Activated naive CD4-positive, alpha-beta T cell treated with anti-CD3 and anti-CD28 coated beads for 36 hours (primary cell): ENCODE measurements around the gene CES2. TPM values are rescaled to one million over a fixed set of nuclear protein-coding genes. Genes with fewer than 3 reads are reported as not detected.
"Not testable (repeated sequence)": the region's sequence is repeated elsewhere in the genome, so short reads cannot be mapped to it uniquely, and the experiment has no call there.

Experiments used
- CTCF ChIA-PET: fragments of 350-600 bp; sonication (Branson Sonifier 250); formaldehyde crosslinking; loops from one replicate; lab custom pipeline; 2021; ENCODE audit warnings: antibody characterized with exemption; lab: Charles Lee
- DNase-seq: peaks from one replicate; pipeline ENCODE4 v3.0.0-alpha.2; 2020
- H3K27ac Mint-ChIP-seq: one replicate; pipeline ENCODE4 v1.8.0; 2021; ENCODE audit warnings: mild to moderate bottlenecking, mixed read lengths
- H3K27me3 Mint-ChIP-seq: one replicate; pipeline ENCODE4 v1.8.0; 2021; ENCODE audit warnings: low read depth, mixed read lengths
- H3K36me3 Mint-ChIP-seq: one replicate; pipeline ENCODE4 v1.8.0; 2021; ENCODE audit warnings: low read depth, mixed read lengths
- H3K4me1 Mint-ChIP-seq: one replicate; pipeline ENCODE4 v1.8.0; 2021; ENCODE audit warnings: low read depth, mixed read lengths
- H3K4me3 Mint-ChIP-seq: one replicate; pipeline ENCODE4 v1.8.0; 2021; ENCODE audit warnings: mild to moderate bottlenecking, moderate library complexity, mixed read lengths
- H3K9me3 Mint-ChIP-seq: one replicate; pipeline ENCODE4 v1.8.0; 2021; ENCODE audit warnings: mixed read lengths
- intact Hi-C: fragments of 100-400 bp; cut with micrococcal nuclease; formaldehyde crosslinking; loops from one replicate; pipeline ENCODE4 v1.15.1; 2023
- total RNA-seq, 2 experiments: library from RNA; stranded (reverse); gene quantifications; one replicate each; pipeline ENCODE4 v1.2.3, GENCODE V29; 2021

The CES2 gene
- total RNA-seq, 2 experiments from 2014 or later: 20.0 to 22.0 TPM

DNA sequence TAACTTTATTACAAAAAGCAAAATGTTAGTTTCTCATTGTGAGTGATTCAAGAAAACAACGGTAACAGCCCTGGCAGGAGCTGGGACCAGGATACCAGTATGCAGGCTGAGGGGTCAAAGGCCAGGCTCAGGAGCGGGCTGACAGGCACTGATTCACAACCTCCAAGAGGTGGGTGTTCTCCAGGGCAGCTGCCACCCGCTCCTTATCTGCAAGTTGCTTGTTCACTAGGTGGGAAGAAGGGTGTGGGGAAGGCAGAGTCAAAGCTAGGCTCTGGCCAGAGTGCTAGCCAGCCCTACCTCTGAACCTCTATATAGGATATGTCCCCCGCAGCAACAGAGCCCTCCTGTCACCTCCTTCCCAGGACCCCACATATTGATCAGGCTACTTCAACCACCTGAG lies 3.2 kb upstream of the CES2 start:
- H3K36me3 Mint-ChIP-seq: peaks cover 14% of the 10 kb centered on the region
- H3K4me1 Mint-ChIP-seq: peaks cover 47% of the 10 kb centered on the region
- H3K27me3 Mint-ChIP-seq: no peaks in the 10 kb centered on the region
- no peaks in the 10 kb centered on the region for H3K9me3 Mint-ChIP-seq
- DNase-seq: no peak
- H3K27ac Mint-ChIP-seq: no peak overlapping the region
- H3K4me3 Mint-ChIP-seq: no peak overlapping the region
- intact Hi-C loops: no loop called here
- CTCF ChIA-PET: interaction anchor here (0.9 to 2.0 kb wide), 7 partner anchors 8 to 534 kb away, joined by 3 to 7 read pairs (median 4); partner anchors contain the start of gene NAE1

DNA sequence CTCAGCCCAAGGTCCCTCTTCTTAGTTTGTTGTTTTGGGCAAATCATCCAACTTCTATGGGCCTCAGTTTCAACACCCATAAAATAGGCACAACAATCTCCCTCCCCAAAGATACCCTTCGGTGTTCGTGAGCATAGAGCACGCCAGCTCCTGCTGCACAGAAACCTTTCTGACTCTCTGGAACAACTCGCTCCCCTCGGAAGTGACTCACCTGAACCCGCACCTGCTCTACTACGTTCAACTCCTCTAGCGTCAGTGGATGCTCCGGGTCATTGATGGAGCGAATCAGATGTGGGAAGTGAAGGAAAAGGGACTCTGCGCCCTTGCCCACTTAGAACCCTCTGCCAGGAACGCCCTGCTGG lies 1.6 kb upstream of the CES2 start:
- peaks cover 14% of the 10 kb centered on the region for H3K36me3 Mint-ChIP-seq
- peaks cover 53% of the 10 kb centered on the region for H3K4me1 Mint-ChIP-seq
- intact Hi-C loops: loop anchor here (1.0 to 2.0 kb wide), 2 partner anchors 14 to 61 kb away; no protein-coding TSS in a partner anchor
- H3K27ac Mint-ChIP-seq: peak overlapping the region; percentile 96
- H3K27me3 Mint-ChIP-seq: no peaks in the 10 kb centered on the region
- peak; percentile 73 for DNase-seq
- peak overlapping the region; percentile 99 for H3K4me3 Mint-ChIP-seq
- CTCF ChIA-PET: interaction anchor here (0.6 to 2.0 kb wide), 2 partner anchors 10 to 20 kb away, joined by 3 to 7 read pairs; no protein-coding TSS in a partner anchor
- no peaks in the 10 kb centered on the region for H3K9me3 Mint-ChIP-seq

DNA sequence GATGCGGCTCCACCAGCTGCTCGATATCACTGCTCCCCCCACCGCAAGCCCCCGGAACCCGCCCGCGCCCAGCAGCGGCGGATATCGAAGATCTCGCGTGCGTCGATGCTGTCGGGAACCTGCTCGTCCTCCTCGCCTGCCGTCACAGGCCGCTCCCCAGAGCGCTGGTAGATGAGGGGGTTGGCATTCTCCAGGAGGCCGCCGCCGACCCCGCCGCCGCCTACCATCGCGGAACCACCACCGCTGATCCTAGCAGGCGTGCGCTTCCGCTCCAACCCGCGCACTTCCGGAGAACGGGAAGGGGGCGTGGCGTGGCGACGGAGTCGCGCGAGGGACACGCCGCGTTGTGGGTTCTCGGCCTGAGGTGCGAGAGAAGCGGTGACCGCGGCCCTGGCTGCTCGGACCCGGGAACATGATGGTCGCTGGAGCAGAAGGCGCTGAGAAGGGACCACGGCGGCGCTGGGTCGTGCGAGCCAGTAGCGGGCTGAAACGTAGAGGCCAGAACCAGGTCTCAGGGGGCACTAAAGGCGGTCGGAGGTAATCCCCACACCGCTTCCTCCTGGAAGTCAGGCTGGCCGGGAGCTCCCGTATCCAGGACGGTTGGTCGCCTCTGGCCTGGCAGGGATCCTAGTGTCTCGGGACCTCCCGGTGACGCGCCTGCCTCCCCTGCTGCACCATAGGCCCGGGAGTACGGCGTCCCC lies 1.0 kb upstream of the CES2 start, which contains the start of gene CIAO2B:
TSS of gene CIAO2B (minus strand) at position 265 of the 701 bp plus-strand sequence. CDS start at position 227, 38 bp downstream.
- Mint-ChIP-seq H3K27me3 (no peaks in the 10 kb centered on the region), H3K9me3 (no peaks in the 10 kb centered on the region), H3K36me3 (peaks cover 14% of the 10 kb centered on the region), H3K4me1 (peaks cover 53% of the 10 kb centered on the region), H3K4me3 (peak within 1 kb of the TSS; percentile 99), H3K27ac (peak within 1 kb of the TSS; percentile 96)
- DNase-seq: peak; percentile 90
- intact Hi-C loops: loop anchor here (1.0 to 2.0 kb wide), 2 partner anchors 13 to 61 kb away; no protein-coding TSS in a partner anchor
- CTCF ChIA-PET: interaction anchor here (0.6 kb wide), 1 partner anchor 20 kb away, joined by 3 read pairs; no protein-coding TSS in a partner anchor

DNA sequence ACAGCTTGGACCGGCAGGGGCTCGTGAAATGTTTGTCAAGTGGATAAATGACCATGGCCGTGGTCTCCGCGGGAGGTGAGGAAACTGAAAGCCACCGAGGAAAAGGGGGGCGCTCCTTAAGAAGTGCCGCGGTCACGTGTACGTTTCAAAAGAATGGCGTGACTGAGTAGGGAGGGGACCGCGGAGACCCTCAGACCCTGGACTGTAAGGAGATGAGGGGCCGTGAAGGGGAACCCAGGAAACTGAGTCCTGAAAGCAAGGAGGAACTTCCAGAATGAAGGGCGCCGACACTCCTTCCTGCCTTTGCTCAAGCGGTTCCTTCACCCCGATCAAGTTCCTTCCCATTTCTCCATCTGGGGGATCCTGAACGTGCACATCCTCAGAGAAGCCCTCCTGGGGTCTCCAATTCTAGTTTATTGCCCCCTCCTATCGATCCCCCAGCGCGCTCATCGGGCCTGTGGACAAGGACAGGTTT lies 440 bp upstream of the CES2 start:
- CTCF ChIA-PET, DNase-seq, H3K27me3 Mint-ChIP-seq, H3K9me3 Mint-ChIP-seq: not testable (repeated sequence)
- Mint-ChIP-seq H3K36me3 (peaks cover 15% of the 10 kb centered on the region), H3K4me1 (peaks cover 53% of the 10 kb centered on the region), H3K4me3 (peak overlapping the region; percentile 99), H3K27ac (peak overlapping the region; percentile 96)
- intact Hi-C loops: loop anchor here (1.0 to 2.0 kb wide), 2 partner anchors 12 to 62 kb away; no protein-coding TSS in a partner anchor

DNA sequence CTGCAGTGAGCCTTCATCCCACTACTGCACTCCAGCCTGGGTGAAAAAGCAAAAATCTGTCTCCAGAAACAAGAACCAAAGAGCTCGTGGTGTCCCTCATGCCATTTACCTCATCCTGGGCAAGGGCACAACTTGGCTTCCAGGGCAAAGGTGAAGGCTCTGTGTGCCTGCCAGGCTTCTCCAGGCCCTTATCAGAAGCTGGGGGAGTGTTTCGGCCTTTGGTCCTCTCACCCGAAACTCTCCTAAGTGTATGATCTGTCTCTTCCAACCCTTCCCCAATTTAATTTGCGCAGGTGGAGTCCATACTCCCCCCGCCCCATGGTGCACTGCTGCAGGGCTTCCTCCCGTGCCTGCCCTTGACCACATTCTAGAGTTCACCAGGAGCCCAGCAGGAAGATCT lies 1.1 kb downstream of the CES2 start:
- no peaks in the 10 kb centered on the region for H3K9me3 Mint-ChIP-seq
- no peak overlapping the region for H3K27ac Mint-ChIP-seq
- peak overlapping the region; percentile 11 for H3K4me3 Mint-ChIP-seq
- H3K27me3 Mint-ChIP-seq: no peaks in the 10 kb centered on the region
- intact Hi-C loops: no loop called here
- peaks cover 19% of the 10 kb centered on the region for H3K36me3 Mint-ChIP-seq
- DNase-seq: no peak
- CTCF ChIA-PET: interaction anchor here (0.8 kb wide), 1 partner anchor 9 kb away, joined by 4 read pairs; no protein-coding TSS in a partner anchor
- peaks cover 53% of the 10 kb centered on the region for H3K4me1 Mint-ChIP-seq

DNA sequence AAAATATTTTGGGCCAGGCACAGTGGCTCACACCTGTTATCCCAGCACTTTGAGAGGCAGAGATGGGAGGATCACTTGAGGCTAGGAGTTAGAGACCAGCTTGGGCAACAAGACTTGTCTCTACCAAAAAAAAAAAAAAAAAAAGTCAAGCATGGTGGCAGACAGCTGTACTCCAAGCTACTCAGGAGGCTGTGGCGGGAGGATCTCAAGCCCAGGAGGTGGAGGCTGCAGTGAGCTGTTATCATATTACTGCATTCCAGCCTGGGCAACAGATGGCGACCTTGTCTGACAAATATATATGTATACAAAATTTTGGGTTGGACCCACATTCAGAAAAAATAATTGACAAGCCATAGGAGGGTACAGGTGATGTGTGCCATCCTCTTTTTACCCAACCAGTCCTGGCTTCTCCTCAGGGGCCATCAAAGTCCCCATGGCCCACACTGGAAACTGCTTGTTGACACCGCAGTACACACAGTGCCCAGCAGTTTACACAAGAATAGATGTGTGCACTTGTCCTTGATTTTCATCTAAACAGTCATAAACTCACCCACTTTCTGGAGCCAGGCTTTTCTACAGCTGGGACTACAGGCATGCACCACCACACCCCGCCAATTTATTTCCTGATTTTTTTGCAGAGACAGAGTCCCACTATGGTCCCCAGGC lies 1.7 kb downstream of the CES2 start:
- CTCF ChIA-PET: interaction anchor here (0.8 kb wide), 1 partner anchor 8 kb away, joined by 4 read pairs; no protein-coding TSS in a partner anchor
- H3K27me3 Mint-ChIP-seq: no peaks in the 10 kb centered on the region
- H3K4me1 Mint-ChIP-seq: peaks cover 49% of the 10 kb centered on the region
- intact Hi-C loops: no loop called here
- peak overlapping the region; percentile 11 for H3K4me3 Mint-ChIP-seq
- no peaks in the 10 kb centered on the region for H3K9me3 Mint-ChIP-seq
- no peak for DNase-seq
- peaks cover 19% of the 10 kb centered on the region for H3K36me3 Mint-ChIP-seq
- no peak overlapping the region for H3K27ac Mint-ChIP-seq

DNA sequence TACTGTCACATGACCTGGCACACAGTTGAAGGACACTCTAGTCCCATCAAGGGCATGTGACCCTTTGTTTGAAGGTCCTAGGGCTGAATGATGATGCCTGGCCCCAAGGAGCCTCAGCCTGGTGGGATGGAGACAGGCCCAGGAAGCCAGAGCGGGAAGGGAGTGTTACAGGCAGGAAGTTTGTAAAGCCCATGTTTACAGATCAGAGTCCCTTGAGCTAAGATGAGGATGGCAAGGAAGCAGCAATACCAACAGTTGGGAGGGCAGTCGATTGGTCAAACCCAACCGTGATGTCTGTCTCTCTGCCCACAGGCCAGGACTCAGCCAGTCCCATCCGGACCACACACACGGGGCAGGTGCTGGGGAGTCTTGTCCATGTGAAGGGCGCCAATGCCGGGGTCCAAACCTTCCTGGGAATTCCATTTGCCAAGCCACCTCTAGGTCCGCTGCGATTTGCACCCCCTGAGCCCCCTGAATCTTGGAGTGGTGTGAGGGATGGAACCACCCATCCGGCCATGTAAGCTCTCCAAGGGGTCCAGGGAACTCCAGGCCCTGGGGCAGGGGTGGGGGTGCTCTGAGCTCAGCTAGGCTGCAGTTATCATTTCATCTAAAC lies 2.5 kb downstream of the CES2 start:
- no peak overlapping the region for H3K27ac Mint-ChIP-seq

DNA sequence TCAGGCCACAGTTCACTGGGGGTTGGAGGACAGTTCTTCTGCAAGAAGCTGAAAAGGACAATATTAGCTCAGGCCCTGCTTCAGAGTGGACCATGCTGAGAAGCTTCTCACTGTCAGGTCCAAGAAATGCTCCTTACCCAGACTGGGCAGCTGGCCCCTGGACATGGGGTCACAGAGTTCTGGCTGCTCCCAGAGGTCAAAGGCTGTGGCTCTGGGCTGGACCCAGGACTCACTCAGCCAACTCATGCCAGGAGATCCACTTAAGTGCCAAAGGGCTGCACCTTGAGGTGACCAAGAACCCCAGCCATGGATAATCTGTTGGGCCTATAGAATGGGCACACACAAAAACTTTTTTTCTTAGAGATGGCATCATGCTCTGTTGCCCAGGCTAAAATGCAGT lies 4.0 kb downstream of the CES2 start:
- DNase-seq: no peak
- Mint-ChIP-seq H3K27ac (no peak overlapping the region), H3K4me3 (no peak overlapping the region), H3K4me1 (peaks cover 27% of the 10 kb centered on the region), H3K27me3 (no peaks in the 10 kb centered on the region), H3K36me3 (peaks cover 15% of the 10 kb centered on the region), H3K9me3 (no peaks in the 10 kb centered on the region)
- intact Hi-C loops: no loop called here
- CTCF ChIA-PET: no interaction called here

More for the DNA sequence above, 2.5 kb downstream of the CES2 start:
- Mint-ChIP-seq H3K27me3 (no peaks in the 10 kb centered on the region), H3K9me3 (no peaks in the 10 kb centered on the region), H3K36me3 (peaks cover 20% of the 10 kb centered on the region), H3K4me3 (no peak overlapping the region), H3K4me1 (peaks cover 43% of the 10 kb centered on the region)
- CTCF ChIA-PET: no interaction called here
- intact Hi-C loops: no loop called here
- no peak for DNase-seq

DNA sequence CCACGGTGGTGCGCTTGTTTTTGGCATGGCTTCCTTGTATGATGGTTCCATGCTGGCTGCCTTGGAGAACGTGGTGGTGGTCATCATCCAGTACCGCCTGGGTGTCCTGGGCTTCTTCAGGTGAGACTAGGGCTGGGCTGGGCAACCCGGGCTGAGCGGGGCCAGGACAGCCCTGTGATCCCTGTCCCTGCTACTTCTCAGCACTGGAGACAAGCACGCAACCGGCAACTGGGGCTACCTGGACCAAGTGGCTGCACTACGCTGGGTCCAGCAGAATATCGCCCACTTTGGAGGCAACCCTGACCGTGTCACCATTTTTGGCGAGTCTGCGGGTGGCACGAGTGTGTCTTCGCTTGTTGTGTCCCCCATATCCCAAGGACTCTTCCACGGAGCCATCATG lies 4.9 kb downstream of the CES2 start:
- no peak for DNase-seq
- Mint-ChIP-seq H3K9me3 (no peaks in the 10 kb centered on the region), H3K27me3 (no peaks in the 10 kb centered on the region), H3K36me3 (peaks cover 13% of the 10 kb centered on the region), H3K4me3 (no peak overlapping the region), H3K27ac (no peak overlapping the region), H3K4me1 (peaks cover 26% of the 10 kb centered on the region)
- intact Hi-C loops: no loop called here
- CTCF ChIA-PET: no interaction called here

DNA sequence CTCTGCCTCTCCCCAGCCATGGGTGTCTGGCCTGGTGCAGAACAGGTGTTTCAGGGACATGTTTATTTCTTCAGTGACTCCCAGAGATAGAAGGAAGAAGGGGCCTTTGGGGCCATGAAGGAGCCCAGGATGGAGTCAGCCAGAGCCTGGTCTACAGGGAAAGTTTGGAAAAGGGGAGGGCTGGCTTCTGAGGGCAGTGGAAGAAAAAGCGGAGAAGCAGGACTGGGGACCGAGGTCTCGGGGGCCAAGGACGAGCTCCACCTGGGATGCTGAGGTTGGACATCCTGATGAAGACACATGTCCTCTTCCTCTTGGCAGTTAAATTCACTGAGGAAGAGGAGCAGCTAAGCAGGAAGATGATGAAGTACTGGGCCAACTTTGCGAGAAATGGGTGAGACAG lies 7.7 kb downstream of the CES2 start:
- H3K27me3 Mint-ChIP-seq: no peaks in the 10 kb centered on the region
- DNase-seq: no peak
- H3K9me3 Mint-ChIP-seq: no peaks in the 10 kb centered on the region
- peaks cover 5% of the 10 kb centered on the region for H3K4me1 Mint-ChIP-seq
- H3K27ac Mint-ChIP-seq: no peak overlapping the region
- intact Hi-C loops: no loop called here
- H3K36me3 Mint-ChIP-seq: peaks cover 11% of the 10 kb centered on the region
- H3K4me3 Mint-ChIP-seq: no peak overlapping the region
- CTCF ChIA-PET: no interaction called here

DNA sequence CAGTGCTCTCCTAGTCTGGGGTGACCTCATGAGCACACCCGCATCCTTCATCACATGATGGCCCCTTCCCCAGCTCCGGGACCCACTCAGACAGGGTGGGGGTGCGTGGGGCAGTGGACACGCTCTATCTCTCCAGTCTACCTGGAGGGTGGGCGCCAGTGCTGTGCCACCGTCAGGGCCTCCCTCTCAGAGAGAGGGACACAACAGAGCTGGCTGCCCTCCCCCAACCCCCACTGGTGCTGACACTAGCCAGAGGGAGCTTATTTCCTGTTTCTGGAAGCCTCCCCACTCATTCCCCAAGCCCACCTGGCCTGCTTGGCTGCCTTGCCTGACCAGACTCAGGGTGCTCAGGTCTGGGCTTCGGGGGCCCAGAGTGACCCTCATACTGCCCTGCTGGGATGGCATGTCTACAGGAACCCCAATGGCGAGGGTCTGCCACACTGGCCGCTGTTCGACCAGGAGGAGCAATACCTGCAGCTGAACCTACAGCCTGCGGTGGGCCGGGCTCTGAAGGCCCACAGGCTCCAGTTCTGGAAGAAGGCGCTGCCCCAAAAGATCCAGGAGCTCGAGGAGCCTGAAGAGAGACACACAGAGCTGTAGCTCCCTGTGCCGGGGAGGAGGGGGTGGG lies 8.2 kb downstream of the CES2 start:
- Mint-ChIP-seq H3K9me3 (no peaks in the 10 kb centered on the region), H3K27ac (no peak overlapping the region), H3K4me1 (peaks cover 10% of the 10 kb centered on the region), H3K4me3 (no peak overlapping the region), H3K36me3 (peaks cover 11% of the 10 kb centered on the region), H3K27me3 (peaks cover 5% of the 10 kb centered on the region)
- intact Hi-C loops: no loop called here
- CTCF ChIA-PET: interaction anchor here (1.0 kb wide), 1 partner anchor 87 kb away, joined by 4 read pairs; no protein-coding TSS in a partner anchor
- DNase-seq: no peak
